ENCODE results near the gene TSPAN8.
"Not testable (repeated sequence)": the region's sequence is repeated elsewhere in the genome, so short reads cannot be mapped to it uniquely, and the experiment has no call there.

TSPAN8 gene

GRCh38 chr12:71124835-71125460 is 32.9 kb downstream of the TSPAN8 start:
- TF ChIP-seq CTCF (conservative IDR thresholded peaks at IDR 0.05; ENCODE audit: low read depth, low read length), result peak; percentile 15
- H3K4me3 ChIP-seq (ENCODE audit: low read depth, low read length), result no peak overlapping the region
- no peak for DNase-seq (ENCODE audit: low read depth)

GRCh38 chr12:71113148-71113547 is 44.7 kb downstream of the TSPAN8 start:
- not testable (repeated sequence) for DNase-seq (ENCODE audit: low read depth); H3K4me3 ChIP-seq (ENCODE audit: low read depth, low read length)

- TF ChIP-seq CTCF (conservative IDR thresholded peaks at IDR 0.05; ENCODE audit: low read depth, low read length), result no peak
- no peak overlapping the region for H3K4me3 ChIP-seq (ENCODE audit: low read depth, low read length)
- DNase-seq (ENCODE audit: low read depth), result no peak
Observed at GRCh38 chr12:71109834-71110233, 48.0 kb downstream of the TSPAN8 start.

- no peak for TF ChIP-seq CTCF (conservative IDR thresholded peaks at IDR 0.05; ENCODE audit: low read depth, low read length)
- no peak overlapping the region for H3K4me3 ChIP-seq (ENCODE audit: low read depth, low read length)
- no peak for DNase-seq (ENCODE audit: low read depth)
Observed at GRCh38 chr12:71108355-71108754, 49.4 kb downstream of the TSPAN8 start.

GRCh38 chr12:71107936-71108335 is 49.9 kb downstream of the TSPAN8 start:
- TF ChIP-seq CTCF (conservative IDR thresholded peaks at IDR 0.05; ENCODE audit: low read depth, low read length), result no peak
- DNase-seq (ENCODE audit: low read depth), result no peak
- H3K4me3 ChIP-seq (ENCODE audit: low read depth, low read length), result no peak overlapping the region

- no peak for DNase-seq (ENCODE audit: low read depth)
- no peak overlapping the region for H3K4me3 ChIP-seq (ENCODE audit: low read depth, low read length)
- TF ChIP-seq CTCF (conservative IDR thresholded peaks at IDR 0.05; ENCODE audit: low read depth, low read length), result no peak
Observed at GRCh38 chr12:71105956-71106355, 51.8 kb downstream of the TSPAN8 start.

GRCh38 chr12:71092290-71092689 is 65.5 kb downstream of the TSPAN8 start:
- no peak for TF ChIP-seq CTCF (conservative IDR thresholded peaks at IDR 0.05; ENCODE audit: low read depth, low read length)
- peak; percentile 70 for DNase-seq (ENCODE audit: low read depth)
- no peak overlapping the region for H3K4me3 ChIP-seq (ENCODE audit: low read depth, low read length)
